Stimulated activated naive CD8-positive, alpha-beta T cell treated with anti-CD3 and anti-CD28 coated beads, Interleukin-15, Interleukin-2, amounts not matched to agents 100 U/mL and 50 U/mL, for 24 hours (primary cell): ENCODE data around the gene BLVRB.
A peak's percentile ranks its signal among the peaks of the same experiment; 100 is the strongest.
"Not testable (repeated sequence)": the region's sequence is repeated elsewhere in the genome, so short reads cannot be mapped to it uniquely, and the experiment has no call there.

ENCODE experiments used
- ATAC-seq: fragments of 150-1000 bp; cut with Tn5 transposase; one replicate; pipeline ENCODE4 v1.10.0; 2021
- DNase-seq: peaks from one replicate; pipeline ENCODE4 v3.0.0; 2021

BLVRB gene

DNA sequence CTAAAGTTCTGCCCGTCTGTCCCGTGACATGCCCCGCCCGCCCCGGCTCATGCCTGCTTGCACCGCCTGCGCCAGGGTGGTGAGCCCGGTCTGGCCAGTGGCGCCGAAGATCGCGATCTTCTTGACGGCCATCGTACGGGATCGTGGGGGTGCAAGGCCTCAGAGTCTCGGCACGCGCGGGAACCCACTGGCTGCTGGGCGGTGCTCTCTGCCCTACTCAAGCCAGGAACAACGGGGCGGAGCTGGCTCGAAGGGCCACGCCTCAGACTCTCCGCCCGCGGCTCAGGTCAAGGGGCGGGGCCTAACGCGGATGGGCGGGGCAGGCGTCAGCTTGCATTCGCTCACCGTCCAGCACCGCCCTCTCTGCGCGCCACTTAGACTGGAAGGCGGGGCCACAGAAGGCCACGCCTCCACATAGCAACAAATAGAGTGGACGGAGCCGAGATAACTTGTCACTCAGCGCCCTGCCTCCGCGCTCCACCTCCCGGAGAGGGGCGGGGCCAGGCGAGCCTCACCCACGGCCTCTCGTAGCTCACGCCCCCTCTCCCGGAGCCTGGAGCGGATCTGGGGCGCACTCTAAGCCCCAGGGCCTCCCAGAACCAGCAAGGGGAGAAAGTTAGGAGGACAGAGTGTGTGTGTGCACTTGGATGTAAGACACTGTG, at the start of gene BLVRB:
BLVRB (minus strand) TSS at position 189 of the 662 bp plus-strand sequence; CDS start at position 132, 57 bp downstream.
- peak; percentile 100 for DNase-seq
- ATAC-seq: peak; percentile 90

DNA sequence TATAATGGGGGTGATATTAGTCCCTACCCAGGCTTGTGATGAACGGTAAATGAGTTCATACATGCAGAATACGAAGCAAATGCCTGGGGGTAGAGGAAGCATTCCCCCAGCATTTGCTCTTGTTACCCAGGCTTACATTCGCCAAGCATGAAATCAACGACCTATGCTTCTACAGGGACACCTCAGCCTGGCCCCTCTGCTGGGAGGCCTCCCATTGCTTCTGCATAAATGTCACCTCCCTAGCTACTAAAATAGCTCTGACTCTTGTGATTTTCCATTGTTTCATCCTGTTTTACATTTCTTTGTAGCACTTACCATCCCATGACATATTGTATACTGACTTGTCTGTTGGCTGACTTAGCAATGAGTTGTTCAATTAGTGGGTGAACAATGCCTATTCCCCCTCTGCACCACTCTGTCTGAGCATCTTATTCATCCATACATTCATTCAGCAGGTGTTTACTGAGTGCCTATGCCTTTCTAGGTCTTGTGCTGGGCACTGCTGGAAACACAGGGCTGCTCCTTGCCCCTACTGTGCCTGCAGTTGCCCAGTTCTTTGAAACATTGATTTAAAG, 48.3 kb upstream of the BLVRB start:
- DNase-seq: no peak
- ATAC-seq: peak; percentile 77

DNA sequence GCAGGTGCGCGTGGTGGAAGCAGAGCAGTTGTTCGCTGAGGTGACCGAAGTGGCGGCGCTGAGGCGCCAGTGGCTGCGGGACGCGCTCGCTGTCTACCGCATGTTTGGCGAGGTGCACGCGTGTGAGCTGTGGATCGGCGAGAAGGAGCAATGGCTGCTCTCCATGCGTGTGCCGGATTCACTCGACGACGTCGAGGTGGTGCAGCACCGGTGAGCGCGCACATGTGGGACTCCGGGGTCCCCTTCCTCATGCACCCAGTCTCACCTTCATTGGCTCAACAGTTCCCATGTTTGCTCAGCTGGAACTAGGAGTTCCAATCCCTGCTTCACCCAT, 47.8 kb upstream of the BLVRB start:
- ATAC-seq (no peak), DNase-seq (no peak)

DNA sequence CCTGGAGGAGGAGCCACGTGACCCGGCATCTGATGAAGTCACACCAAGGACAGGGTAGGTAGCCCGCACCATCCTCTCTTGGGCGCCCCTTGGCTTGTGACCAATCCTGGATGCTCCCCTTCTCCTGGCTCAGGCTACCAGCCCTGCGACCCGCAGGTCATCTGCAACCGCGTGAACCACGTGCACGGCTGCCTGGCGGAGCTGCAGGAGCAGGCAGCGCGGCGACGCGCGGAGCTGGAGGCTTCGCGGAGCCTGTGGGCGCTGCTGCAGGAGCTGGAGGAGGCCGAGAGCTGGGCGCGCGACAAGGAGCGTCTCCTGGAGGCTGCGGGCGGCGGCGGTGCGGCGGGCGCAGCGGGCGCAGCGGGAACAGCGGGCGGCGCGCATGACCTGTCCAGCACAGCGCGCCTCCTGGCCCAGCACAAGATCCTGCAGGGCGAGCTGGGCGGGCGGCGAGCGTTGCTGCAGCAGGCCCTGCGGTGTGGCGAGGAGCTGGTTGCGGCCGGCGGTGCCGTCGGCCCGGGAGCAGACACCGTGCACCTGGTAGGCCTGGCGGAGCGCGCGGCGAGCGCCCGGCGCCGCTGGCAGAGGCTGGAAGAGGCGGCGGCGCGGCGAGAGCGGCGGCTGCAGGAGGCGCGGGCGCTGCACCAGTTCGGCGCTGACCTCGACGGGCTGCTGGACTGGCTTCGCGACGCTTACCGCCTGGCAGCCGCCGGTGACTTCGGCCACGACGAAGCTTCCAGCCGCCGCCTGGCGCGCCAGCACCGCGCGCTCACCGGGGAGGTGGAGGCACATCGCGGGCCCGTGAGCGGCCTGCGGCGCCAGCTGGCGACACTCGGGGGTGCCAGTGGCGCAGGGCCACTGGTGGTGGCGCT, 47.2 kb upstream of the BLVRB start:
- ATAC-seq: no peak
- no peak for DNase-seq

DNA sequence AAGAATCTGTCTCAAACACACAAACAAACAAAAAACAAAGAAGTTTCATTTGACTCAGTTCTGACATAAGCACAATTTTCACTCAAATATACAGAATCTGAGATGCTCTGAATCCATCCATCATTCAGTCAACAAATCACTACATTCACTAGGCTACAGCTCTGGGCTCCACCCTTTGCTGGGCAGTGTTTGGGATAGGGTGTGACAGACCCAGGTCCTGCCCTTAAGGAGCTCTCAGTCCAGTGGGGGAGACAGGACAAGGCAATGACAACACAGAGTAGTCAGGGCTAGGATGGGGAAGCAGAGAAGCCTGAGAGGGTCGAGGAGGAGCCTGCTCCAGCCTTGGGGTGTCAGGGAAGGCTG, 46.5 kb upstream of the BLVRB start:
- no peak for DNase-seq
- no peak for ATAC-seq

DNA sequence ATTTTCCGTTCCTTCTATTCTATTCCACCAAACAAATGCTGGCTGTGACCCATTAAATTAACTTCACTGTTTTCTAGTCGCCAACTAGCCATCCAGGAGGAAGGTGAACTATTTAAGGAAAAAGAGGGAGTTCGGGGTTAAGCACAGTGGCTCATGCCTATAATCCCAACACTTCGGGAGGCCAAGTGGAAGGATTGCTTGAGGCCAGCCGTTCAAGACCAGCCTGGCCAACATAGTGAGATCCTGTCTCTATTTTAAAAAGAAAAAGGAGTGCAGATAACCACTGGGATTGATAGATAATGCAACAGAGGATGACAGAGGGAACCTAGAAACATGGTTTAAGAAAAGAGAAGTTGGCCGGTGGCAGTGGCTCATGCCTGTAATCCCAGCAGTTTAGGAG, 45.9 kb upstream of the BLVRB start:
- DNase-seq (no peak), ATAC-seq (no peak)

DNA sequence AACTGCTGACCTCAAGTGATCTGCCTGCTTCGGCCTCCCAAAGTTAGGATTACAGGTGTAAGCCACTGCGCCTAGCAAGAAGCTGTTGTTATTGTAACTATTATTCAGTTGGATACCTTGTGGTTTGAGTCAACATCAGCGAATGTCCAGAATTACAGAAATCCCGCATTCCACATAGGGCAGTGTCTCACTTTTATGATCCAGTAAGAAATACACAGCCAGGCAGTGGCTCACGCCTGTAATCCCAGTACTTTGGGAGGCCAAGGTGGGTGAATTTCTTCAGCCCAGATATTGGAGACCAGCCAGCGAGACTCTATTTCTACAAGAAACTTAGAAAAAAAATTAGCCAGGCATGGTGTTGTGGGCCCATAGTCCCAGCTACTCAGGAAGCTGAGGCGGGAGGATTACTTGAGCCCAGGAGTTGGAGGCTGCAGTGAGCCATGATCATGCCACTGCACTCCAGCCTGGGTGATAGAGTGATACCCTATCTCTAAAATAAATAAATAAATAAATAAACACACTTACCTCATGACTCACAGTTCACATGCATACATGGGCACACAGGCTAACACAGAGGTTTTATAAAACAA, 45.1 kb upstream of the BLVRB start:
- ATAC-seq (no peak), DNase-seq (no peak)

DNA sequence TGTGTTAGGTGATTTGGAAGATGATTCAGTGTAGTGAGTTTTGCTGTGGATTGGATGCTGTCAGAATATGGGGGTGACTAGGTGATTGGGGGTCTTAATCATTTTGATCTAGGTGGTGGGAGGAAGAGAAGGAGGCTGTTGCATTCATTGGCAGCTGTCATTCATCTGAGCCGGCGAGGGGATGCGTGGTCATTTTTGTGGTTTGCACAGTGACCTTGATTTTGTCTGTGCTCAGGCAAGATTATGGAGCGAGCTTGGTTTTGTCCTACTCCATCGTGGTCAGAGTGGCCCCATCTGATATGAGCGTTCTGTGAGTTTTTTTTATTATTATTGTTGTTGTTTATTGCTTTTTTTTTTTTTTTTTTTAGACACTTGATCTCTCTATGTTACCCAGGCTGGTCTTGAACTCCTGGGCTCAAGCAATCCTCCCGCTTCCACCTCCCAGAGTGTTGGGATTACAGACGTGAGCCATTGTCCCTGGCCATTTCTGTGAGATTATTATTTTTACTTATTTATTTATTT, 43.3 kb upstream of the BLVRB start:
- ATAC-seq (no peak), DNase-seq (no peak)

DNA sequence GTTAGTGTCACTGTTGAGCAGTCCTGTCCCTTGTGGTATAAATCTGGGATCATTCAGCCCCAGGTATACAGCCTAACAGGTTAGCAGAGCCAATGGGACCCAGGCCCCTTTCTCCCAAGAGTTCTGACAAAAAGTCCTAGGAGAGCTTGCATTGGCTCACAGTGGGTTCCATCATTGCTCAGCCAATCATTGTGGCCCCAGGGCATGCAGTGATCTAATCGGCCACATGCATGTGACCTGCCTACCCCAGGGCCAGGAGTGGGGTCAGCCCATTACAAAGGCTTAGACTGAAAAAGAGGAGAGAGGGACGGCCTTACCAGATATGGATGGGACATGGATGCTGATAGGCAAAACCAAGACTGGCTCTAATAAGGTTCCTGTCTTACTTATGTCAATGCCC, 42.3 kb upstream of the BLVRB start:
- ATAC-seq (no peak), DNase-seq (no peak)

DNA sequence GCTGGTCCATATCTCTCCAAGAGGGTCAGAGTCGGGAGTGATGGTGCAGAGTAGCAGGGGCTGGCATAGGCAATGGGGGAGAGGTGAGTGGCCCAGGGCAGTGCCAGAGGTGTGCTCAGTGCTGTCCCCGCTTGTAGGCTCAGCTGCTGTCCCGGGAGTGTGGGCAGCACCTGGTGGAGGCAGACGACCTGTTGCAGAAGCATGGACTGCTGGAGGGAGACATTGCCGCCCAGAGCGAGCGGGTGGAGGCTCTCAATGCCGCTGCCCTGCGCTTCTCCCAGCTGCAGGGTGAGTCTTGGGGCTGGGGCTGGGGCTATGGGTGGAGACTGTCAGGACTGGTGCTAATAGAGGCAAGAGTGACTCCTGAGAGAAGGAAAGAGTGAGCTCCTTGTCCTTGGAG, 40.6 kb upstream of the BLVRB start:
- DNase-seq (no peak), ATAC-seq (no peak)

DNA sequence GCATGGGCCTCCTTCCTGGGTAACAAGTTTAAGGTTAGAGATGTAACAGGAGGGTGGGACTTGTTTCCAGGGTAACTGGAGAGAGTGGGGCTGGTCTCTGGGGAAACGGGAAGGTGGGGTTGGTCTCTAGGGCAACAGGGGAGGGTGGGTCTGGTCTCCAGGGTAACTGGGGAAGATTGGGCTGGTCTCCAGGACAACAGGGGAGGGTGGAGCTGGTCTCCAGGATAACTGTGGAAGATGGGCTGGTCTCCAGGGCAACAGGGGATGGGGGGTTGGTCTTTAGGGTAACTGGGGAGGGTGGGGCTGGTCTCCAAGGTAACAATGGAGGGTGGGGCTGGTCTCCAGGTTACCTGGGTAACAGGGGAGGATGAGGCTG, 37.8 kb upstream of the BLVRB start:
- ATAC-seq: no peak
- DNase-seq: no peak

DNA sequence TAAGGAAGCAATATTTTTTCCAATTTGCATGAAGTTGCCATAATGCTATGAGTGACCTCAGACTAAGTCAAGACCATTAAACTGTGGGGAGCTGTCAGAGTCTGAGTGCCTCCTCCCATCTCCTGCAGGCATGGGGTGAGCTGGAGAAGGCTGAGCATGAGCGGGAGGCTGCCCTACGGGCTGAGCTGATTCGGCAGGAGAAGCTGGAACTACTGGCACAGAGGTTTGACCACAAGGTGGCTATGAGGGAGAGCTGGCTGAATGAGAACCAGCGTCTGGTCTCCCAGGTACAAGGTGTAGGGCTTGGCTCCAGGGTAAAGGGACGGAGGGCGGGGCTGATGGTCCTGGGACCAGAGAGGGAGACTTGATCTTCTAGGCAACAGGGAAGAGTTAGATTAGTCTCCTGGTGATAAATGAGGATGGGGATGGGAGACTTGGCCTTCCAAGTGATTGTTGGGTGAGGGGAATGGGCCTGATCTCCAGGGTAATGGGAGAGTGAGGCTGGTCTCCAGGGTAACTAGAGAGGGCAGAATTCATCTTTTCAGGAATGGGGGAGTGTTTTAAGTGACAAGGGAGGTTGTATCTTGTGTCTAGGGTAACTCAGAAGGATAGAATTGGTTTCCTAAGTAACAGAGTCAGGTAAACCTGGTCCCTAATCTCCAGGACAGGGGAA, 37.2 kb upstream of the BLVRB start:
- ATAC-seq (no peak), DNase-seq (no peak)

DNA sequence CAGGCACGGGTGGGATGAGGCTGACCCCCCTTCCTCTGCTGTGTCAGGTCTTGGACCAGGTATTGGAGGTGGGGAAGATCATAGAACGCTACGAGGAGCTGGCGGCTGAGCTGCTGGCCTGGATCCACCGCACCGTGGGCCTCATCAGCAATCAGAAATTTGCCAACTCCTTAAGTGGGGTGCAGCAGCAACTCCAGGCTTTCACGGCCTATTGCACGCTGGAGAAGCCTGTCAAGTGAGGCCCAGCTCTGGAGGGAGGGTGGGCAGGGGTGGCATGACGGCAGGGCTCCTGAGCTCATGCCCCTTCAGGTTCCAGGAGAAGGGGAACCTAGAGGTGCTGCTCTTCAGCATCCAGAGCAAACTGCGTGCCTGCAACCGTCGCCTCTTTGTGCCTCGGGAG, 36.5 kb upstream of the BLVRB start:
- DNase-seq (no peak), ATAC-seq (no peak)

DNA sequence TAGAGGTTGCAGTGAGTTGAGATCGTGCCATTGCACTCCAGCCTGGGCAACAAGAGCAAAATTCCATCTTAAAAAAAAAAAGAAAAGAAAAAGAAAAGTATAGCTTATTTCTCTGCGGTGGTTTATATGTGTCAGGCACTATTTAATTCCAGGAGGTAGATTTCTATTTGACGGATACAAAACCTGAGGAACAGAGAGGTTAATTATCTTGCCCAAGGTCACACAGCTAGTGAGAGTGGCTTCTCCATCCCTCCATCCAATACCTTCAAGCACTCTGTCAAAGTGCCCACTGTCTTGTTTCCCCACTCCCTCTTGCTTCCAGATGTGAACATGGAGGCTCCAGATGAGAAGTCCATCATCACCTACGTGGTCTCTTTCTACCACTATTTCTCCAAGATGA, 36.1 kb upstream of the BLVRB start:
- DNase-seq (no peak), ATAC-seq (no peak)

DNA sequence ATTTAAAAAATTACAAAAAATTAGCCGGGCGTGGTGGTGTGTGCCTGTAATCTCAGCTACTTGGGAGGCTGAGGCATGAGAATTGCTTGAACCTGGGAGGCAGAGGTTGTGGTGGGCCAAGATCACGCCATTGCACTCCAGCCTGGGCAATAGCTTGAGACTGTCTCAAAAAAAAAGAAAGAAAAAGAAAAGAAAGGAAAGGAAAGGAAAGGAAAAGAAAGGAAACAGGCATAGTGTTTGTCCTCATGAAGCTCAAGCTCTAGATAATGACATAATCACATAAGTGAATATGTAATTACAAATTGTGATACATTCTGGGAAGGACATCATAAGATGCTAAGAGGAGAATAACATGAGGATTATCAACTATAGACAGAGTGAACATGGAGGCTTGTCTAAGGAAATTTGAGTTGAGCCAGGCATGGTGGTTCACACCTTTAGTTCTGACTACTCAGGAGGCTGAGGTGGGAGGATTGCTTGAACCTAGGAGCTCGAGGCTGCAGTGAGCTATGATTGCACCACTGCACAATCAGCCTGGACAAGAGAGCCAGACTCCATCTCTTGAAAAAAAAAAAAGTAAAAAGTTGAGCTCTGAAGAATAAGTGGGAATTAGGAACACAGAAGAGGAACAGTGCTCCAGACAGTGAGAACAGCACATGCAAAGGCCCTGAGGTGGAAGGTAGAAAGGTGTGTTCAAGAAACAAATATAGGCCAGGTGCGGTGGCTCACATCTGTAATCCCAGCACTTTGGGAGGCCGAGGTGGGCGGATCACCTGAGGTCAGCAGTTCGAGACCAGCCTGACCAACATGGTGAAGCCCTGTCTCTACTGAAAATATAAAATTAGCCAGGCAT, 35.4 kb upstream of the BLVRB start:
- not testable (repeated sequence) for ATAC-seq, DNase-seq

DNA sequence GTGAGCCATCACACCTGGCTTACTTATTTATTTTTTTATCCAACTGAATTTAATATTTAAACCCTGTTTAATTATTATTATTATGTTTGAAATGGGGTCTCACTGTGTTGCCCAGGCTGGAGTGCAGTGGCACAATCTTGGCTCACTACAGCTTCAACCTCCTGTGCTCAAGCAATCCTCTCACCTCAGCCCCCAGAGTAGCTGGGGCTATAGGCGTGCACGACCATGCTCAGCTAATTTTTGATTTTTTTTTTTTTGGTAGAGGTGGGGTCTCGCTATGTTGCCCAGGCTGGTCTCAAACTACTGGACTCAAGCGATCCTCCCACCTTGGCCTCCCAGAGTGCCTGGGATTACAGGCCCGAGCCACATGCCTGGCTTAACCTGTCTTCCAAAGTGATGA, 33.8 kb upstream of the BLVRB start:
- DNase-seq (no peak), ATAC-seq (no peak)

DNA sequence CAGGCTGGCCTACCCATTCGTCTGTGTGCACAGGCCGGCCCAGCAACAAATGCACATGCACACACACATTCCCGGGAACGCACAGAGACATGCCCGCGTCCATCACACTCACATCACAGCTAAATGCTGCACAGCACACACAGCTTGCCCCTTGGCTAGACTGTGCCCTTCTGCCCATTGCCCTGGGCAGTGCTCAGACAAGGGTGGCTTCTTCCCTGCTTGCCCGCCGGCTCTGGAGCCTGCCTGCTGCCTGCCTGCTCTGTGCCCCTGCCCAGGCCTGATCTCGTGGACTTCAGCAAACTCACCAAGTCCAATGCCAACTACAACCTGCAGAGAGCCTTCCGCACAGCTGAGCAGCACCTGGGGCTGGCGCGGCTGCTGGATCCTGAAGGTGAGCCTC, 31.7 kb upstream of the BLVRB start:
- no peak for ATAC-seq
- DNase-seq: no peak

DNA sequence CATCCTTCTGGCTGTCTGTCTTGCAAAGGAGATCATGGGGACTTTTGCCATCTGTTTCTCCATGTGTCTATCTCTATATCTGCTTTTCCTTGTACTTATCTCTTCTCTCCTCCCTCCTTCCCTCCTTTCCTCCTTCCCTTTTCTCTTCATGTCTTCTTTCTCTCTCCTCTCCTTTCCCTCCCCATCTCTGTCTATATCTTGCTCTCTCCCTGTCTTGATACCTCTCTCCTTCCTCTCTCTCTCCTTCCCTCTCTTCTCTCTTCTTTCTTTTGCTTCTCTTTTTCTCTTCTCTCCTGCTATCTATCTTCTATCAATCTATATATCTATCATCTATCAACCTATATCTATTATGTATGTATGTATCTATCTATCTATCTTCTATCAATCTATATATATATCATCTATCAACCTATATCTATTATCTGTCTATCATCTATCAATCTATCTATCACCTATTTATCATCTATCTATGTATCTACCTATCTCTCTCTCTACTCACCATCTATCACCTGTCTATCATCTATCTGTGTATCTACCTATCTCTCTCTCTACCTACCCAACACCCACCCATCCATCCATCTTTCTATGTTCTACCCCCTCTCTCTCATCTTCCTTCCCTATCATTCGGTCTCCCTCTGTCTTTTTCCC, 28.8 kb upstream of the BLVRB start:
- no peak for DNase-seq
- no peak for ATAC-seq

DNA sequence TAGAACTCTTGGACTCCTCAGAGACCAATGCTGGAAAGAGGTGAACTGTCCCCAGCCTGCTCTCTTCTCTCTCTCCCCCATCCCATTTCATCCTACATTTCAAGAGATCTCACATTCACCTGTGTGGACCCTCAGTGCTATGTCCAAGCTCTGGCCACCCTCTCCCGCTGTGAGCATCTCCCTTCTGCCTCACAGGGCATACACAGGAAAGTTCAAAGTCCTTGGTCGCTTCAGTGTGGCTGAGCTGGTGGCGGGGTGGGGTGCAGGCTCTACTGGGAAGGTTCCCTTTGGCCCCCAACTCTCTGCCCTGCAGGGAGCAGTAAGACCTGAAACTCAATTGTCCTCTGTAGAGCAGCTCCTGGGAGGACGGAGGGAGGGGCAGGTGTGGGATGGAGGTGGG, 28.2 kb upstream of the BLVRB start:
- ATAC-seq: no peak
- DNase-seq: no peak

DNA sequence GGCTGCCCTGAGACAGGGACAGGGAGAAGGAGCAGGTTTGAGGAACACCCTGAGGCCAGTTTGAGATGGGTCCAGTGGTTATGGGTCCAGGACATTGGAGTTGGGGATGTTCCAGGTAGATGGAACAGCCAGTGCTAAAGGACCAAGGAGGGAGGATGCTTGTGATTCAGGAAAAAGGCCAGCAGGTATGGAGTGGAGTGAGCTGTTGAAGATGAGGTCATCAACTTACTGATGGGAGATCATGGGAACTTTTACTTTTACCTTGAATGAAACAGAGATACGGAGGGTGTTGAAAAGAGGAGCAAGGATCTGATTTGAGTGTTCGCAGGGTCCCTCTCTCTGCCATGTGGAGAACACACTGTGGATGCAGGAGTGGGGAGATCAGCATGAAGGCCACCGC, 26.7 kb upstream of the BLVRB start:
- DNase-seq: no peak
- no peak for ATAC-seq

DNA sequence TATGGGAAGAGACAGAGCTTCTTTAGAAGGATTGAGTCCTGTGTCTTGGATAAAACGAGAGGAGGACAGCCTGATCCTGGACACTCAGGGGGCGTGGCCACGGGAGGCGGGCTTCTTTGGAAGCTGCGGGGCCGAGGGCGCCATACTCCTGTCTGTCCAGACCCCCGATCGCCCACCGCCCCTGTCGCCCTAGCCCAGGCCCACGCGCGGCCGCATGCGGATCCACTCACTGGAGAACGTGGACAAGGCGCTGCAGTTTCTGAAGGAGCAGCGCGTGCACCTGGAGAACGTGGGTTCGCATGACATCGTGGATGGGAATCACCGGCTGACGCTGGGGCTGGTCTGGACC, 24.3 kb upstream of the BLVRB start:
- DNase-seq (no peak), ATAC-seq (no peak)
